ENCODE data around the gene LBX1. TPM values are rescaled to one million over a fixed set of nuclear protein-coding genes. Genes with fewer than 3 reads are reported as not detected.
A peak's percentile ranks its signal among the peaks of the same experiment; 100 is the strongest.

The LBX1 gene, protein sequence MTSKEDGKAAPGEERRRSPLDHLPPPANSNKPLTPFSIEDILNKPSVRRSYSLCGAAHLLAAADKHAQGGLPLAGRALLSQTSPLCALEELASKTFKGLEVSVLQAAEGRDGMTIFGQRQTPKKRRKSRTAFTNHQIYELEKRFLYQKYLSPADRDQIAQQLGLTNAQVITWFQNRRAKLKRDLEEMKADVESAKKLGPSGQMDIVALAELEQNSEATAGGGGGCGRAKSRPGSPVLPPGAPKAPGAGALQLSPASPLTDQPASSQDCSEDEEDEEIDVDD
- not detected for total RNA-seq
- long read RNA-seq, donor 1: 0 reads
- long read RNA-seq, donor 2: 0 reads

DNA sequence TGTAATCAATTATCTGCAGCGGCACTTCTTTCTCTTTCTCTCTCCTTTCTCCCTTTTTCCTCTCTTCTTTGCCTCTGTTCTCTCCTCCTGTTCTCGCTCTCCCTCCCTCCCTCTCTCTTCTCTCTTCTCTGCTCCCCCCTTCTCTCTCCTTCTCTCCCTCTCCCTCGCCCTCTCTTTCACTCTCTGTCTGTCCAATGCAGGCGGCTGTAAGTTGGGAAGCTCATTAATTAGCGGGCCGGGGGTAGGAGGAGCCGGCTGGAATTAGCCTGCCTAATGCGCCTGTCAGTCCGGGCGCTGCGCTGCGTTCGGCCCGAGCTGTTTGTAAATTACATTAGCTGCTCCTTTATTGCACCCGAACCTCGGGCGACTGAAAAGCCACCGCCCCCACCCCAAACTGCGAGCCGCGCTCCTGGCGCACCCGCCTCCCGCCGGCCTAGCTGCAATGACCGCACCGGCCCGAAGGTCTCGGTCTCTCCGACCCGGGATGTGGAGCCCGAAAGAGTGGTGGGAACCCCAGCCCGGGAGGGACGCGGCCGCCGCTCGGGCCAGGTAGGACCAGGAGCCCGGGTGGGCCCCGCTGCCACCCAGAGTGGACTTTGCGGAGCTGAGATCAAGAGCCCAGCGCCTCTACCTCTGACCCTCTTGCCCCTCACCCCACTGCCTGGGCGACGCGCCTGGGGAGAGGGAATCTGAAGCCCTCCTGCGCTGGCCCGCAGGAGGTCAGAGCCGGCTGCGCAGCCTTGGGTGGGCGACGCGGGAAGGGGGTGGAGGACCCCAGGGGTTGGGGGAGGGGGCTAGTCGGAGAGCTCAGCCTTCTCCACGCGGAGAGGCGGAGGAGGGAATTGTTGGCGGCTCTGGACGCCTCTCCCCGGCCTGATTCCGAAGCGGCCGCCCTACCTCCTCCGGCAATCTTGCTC is at the start of gene LBX1:
Gene LBX1, minus strand, starts transcription at position 198 of the 917 bp plus-strand sequence. CDS start 648 bp downstream, outside the sequence.
- intact Hi-C loops (cut with DNase I): no loop called here
- DNase-seq (ENCODE audit: low spot score): no peak

DNA sequence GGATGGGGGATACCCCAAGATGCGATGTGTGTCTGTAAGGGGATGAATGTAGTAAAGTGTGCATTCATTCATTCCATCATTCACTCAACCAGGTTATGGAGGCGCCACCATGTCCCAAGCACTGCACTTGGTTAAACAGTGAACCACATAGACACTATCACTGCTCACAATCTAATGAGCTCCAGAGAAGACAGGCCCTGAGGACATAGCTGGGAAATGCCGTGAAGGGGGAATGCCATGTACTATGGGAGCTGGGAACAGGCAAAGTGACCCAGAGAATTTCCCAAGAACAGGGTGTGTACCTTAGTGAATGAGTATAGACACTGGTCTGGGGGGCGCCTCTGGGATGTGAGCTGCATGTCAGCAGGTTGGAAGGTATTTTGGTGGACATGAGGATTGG is 44.5 kb upstream of the LBX1 start:
- intact Hi-C loops (cut with DNase I): no loop called here
- no peak for DNase-seq (ENCODE audit: low spot score)

DNA sequence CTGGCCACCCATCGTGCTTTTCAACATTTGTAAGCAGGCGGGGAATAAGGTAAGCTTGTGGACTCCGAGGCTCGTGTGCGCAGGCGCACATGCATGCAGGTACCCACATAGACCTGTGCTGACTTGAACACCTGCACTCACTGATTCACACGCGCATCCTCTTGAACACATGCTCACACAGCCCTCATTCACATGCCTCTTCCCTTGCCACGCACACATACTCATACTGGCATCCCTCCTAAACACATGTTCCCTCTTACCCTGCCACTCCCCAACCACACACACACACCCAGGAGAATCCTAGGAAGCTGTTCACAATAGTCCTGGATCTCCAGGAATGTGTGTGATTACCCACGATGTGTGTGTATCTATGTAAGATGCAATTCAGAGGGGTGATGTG is 44.1 kb upstream of the LBX1 start:
- intact Hi-C loops (cut with DNase I): no loop called here
- DNase-seq (ENCODE audit: low spot score): no peak

DNA sequence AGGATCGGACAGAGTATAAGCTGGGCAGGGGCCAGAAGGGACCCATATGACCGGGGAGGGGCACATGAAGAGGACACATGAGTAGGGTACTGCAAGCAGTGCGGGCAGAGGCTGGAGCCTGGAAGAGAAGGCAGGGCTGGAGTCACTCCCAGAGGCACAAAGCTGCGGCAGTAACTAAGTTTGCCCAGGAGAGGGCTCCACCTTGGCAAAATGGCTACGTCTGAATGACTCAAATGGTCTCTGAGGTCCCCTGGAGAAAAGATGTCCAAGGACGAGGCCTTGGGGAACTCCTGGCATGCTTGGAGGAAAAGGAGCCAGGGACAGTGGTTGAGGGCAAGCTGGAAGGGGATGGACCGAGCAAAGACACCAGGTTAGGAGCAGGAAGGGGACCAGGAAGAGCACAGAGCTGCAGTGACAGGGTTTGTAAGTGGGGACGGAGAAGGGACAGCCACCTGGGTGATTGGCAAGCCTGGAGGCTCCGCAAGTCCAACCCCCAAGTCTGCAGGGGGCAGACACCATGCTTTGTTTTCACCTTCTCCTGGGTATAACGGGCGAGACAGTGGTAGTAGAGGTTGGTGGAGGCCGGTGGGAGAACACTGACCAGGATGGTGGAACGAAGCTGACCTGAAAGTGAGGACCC is 43.1 kb upstream of the LBX1 start:
- intact Hi-C loops (cut with DNase I): no loop called here
- DNase-seq (ENCODE audit: low spot score): peak; percentile 86

DNA sequence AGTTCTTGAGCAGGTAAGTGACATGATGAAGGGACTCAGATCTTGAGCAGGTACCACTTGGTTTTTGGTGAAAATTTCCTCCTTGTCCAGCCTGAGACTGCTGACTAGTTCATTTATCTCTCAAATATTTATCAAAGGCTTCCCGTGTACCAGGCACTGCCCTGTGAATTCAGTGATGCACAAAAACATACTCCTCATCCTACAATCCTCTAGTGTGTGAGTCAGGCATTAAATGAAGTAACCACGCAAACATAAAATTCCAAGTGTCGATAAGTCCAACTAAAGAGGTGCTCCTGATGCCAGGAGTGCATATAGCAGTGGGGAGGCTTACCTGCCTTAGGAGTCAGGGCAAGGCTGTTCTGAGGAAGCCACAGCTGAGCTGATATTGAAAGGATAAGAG is 41.5 kb upstream of the LBX1 start:
- no peak for DNase-seq (ENCODE audit: low spot score)
- intact Hi-C loops (cut with DNase I): no loop called here

DNA sequence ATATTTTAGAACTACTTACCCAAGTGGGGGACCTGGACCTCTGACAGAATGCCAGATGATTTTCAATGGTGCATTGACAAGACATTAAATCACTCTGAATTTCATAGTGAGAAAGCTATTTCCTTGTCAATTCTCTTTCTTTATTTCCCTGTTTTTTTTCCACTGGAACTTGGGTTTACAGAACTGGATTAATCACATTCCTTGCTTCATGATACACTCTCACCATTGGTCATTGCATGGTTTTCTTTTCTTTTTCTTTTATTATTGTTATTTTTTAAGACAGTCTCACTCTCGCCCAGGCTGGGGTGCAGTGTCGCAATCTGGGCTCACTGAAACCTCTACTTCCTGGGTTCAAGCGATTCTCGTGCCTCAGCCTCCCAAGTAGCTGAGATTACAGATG is 38.5 kb upstream of the LBX1 start:
- intact Hi-C loops (cut with DNase I): no loop called here

DNA sequence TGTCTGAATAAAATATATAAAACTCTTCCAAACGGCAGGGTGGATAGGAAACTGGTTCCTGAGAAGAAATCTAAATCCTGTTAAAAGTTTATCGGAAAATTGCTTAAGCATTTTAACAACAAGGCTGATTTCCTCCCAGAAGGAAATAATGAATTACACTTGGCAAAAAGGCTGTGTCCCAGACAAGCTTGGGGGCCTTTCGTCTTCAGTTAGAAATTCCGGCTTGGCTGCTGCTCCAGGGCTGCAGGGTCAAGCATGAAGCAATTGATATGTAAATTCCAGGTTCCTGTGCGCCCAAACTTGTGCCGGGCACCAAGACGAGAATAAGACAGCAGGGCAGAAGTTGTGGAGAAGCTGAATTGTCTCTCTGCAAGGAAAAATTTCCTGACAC is 38.0 kb upstream of the LBX1 start:
- intact Hi-C loops (cut with DNase I): no loop called here
- no peak for DNase-seq (ENCODE audit: low spot score)

More for the DNA sequence above, 38.5 kb upstream of the LBX1 start:
- DNase-seq (ENCODE audit: low spot score): no peak

DNA sequence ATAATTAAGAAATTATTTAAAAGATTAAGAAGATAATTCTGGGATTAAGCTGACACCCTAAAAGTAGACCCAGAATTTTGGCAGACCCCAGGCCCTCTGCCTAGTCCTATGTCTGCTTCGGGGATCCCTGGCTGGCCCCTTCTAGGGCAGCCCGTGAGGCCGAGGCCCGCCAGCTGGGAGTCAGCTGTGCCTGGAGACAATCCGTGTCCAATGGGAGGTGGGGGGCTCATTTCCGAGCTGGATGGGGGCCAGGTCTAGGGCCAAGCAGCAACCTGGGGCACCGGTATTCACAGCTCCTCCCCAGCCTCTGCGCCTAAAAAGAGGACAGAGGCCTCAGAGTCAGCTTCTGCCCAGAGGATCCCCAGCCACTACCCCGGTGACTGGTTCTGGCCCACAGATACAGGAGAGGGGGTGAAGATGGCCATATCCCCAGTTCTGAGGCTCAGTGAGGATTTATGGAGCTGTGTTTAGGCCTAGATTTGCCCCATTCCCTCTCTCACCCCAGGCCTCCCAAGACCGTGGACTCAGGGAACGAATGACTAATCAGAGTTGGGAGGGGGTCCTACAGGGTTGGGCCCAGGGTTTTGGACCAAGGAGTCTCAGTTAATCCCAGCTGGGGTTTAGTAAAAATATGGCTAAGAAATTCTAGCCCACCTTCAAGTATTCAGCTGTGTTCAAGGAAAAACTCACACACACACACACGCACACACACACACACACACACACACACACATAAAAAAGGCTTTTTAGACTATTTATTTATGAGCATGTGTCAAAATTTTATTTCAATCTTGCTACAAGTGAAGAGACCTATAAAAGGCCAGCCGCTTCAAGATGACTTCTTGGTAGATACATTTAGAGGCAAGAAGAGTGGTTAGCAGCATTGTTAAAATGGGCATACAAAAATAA is 37.4 kb upstream of the LBX1 start:
- no peak for DNase-seq (ENCODE audit: low spot score)
- intact Hi-C loops (cut with DNase I): no loop called here

DNA sequence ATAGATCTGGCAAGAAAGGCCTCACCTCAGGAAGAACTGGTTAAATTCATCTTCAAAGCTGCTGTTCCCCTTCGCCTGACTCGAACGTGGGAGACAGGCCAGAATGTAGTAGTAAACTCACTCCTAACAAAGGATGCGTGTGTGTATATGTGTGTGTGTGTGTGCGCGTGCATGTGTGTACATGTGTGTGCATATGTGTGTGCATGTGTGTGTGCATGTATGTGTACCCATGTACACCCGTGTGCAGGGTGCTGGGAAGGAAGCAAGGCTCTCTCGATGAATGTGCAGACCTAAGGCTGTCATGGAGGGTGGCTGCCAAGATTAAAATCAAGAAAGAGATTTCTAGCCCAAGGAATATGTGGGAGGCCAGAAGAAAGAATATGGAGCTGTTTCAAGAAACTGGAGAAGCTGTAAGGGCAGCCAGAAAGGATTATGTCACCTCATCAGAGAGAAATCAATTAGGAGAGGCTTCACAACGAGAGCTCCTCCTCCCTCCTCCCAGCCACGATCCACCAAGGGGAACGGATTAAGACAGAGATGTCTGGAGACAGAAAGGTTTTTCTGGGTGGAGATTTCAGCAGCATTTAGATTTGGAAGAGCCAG is 34.0 kb upstream of the LBX1 start:
- DNase-seq (ENCODE audit: low spot score): no peak

DNA sequence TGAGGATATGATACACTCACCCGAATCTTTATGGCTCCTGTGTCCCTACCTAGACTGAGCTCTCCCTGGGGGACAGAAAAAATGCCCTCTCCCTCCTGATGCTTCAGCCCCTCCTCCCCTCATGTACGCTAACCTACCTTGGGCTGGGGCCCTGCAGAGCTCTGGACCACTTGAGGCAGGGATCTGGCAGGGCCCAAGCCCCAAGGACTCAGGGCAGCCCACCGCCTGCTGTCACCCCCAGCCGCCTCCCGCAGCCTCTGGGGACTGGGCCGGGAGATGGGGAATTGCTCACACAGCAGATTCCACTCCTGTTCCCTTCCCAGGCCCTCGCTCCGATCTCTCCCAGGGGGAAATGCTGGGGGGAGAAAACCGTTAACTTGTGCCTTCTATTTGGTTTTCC is 32.9 kb upstream of the LBX1 start:
- DNase-seq (ENCODE audit: low spot score): no peak
- intact Hi-C loops (cut with DNase I): no loop called here

More for the DNA sequence above, 34.0 kb upstream of the LBX1 start:
- intact Hi-C loops (cut with DNase I): no loop called here

DNA sequence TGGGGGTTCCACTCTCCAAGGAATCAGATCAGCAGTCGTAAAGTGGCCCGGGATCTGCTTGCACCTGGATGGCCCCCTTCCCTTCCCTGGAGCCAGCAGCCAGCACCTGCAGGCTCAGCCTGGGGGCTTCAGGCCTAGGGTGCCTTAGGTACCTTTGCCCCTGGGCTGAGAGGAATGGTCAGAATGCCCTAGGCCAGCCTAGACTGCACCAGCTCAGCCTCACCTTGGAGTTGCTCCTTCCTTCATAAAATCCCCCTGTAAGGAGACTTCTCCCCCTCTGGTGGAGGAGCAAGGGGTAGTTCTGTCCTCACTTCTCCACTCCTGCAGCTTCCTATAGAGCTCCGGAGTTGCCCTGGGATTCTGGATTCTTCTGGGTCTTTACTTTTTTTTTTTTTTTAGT is 32.4 kb upstream of the LBX1 start:
- intact Hi-C loops (cut with DNase I): no loop called here
- DNase-seq (ENCODE audit: low spot score): no peak

DNA sequence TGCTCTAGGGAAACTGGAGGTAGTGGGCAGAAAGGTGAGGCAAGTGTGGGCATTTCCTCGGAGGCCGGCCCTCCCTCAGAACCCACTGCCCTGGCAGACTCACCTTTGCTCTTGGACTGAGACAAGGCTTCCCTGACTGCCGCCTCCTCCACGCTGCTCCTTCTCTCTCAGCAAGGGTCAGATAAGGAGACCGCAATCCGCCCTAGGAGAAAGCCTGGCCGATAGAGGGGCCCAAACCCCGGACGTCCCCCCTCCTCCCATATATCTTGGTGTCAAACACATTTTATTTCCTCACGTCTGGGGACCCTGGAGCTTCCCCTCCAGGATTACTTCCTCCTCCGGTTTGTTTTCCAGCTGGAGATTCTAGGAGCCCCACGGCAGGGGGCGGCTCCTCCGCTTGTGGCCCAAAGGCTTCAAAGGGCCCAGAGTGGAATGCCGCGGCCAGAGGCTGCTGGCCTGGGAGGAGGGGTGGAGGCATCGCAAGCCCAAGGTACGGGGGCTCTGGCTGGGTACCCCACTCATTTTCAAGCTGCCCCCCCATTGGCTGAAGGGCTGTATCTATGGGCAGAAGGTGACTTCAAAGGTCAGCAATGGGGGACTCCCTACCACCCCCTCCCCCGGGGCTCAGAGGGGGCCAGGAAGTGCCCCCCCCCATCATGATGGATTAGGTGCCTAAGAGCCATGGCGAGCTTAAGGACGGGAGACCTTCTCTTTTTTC is 31.7 kb upstream of the LBX1 start:
- intact Hi-C loops (cut with DNase I): no loop called here
- no peak for DNase-seq (ENCODE audit: low spot score)

DNA sequence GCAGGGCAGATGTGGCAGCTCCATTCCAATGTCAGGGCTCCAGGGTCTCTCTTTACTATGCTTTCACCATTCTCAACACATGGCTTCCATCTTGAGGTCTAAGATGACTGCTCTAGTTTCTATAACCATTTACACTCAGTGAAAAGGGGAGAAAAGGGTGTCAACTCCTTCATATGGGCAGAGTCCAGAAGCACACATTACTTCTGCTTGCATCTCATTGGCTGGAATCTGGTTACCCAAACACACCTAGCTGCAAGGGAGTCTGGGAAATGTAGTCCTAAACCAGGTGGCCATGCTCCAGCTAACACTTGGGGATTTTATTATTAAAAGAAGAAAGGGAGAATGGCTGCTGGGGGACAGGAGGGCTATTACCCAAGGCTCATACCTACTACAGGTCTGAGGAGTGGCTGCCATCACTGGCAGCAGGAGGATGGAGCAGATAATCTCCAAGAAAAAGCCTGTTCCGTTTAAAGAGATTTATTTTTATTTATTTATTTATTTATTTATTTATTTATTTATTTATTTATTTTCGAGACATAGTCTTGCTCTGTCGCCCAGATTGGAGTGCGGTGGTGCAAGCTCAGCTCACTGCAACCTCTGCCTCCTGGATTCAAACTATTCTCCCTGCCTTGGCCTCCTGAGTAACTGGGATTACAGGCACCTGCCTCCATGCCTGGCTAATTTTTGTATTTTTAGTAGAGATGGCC is 29.1 kb upstream of the LBX1 start:
- intact Hi-C loops (cut with DNase I): no loop called here
- DNase-seq (ENCODE audit: low spot score): no peak

DNA sequence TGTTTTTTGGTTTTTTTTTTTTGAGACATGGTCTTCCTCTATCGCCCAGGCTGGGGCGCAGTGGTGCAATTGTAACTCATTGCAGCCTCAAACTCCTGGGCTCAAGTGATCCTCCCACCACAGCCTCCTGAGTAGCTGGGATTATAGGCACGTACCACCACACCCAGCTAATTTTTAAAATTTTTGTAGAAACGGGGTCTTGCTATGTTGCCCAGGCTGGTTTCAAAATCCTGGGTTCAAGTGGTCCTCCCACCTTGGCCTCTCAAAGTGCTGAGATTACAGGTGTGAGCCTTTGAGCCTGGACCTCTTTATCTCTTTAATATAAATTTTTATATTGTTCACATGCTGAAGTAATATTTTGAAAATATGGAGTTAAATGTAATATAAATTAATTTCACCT is 28.2 kb upstream of the LBX1 start:
- DNase-seq (ENCODE audit: low spot score): no peak
- intact Hi-C loops (cut with DNase I): no loop called here

DNA sequence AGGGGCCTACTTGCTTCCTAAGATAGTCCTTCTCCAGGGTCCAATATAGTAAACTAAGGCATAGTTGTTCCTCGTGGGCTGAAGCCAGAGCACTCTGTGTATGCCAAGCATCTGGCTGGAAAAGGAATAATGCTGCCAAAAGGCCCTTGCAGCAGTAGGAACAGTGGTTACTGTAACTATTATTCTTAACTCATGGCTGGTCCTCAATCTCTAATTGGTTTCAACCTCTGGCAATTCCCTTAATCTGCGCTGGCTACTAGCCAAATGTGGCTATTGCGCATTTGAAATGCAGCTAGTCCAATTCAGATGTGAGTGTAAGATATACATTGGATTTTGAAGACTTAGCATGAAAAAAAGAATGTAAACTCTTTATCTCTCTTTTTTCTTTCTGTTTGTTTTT is 27.8 kb upstream of the LBX1 start:
- intact Hi-C loops (cut with DNase I): no loop called here
- no peak for DNase-seq (ENCODE audit: low spot score)

DNA sequence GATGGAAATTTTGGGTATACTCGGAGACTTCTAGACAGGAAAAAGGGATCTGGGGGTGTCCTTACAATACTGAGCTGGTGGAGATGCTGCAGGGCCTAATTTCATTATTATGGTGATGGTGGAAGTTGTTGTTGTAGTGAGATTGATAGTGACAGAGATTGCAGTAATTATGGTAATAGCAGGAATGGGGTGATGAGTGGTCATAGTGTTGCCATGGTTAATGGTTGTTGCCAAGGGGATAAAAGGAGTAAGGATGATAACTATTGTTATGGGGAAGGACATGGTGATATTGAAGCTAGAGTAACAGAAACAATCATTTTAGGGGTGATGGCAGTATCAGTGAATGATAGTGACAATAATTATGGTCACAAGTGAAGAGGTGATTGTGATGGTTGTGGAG is 27.1 kb upstream of the LBX1 start:
- intact Hi-C loops (cut with DNase I): no loop called here
- no peak for DNase-seq (ENCODE audit: low spot score)

DNA sequence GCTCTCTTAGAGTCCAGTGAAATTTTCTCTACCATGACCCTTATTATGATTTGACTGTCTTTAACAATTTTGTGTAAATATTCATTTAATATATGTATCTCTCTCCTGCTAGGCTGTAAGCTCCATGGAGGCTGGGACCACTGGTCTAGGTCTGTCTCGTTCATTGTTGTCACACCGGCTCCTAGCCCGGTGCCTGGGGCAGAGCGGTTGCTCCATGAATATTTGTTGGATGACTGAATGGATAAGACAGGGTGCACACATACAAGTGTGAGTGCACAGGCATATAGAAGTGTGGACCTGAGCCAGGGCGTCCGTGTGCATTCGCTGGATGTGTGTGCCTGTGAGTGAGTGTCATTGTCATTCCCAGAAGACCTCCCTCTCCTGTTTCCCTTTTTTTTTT is 20.9 kb upstream of the LBX1 start:
- intact Hi-C loops (cut with DNase I): no loop called here
- DNase-seq (ENCODE audit: low spot score): no peak

DNA sequence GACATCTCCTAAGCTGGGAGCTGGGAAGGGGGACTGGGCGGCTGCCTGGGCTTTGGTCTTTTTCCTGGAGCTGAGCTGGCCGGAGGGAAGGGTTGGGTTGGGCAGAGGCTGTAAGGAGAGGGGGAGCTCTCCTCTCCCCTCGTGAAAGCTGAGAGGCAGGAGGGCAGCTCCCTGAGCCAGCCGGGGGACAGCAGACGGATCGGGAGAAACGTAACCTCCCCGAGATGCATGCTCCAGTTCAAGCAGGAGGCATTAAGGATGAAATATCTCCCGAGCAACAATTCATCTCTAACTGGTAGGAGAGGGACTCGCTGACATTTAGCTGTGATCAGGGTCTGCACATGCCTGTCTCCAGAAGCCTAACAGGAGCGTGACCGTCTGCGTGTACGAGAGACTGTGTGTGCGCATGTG is 19.9 kb upstream of the LBX1 start:
- DNase-seq (ENCODE audit: low spot score): no peak
- intact Hi-C loops (cut with DNase I): no loop called here
